Keratinocyte (primary cell): Measurements from ENCODE around the gene STRBP. TPM values are rescaled to one million over a fixed set of nuclear protein-coding genes. Genes with fewer than 3 reads are reported as not detected.

Source experiments
- DNase-seq: peaks from one replicate; pipeline ENCODE4 v3.0.0-alpha.2; 2011; ENCODE audit warnings: low read depth, missing footprints, low spot score
- FAIRE-seq: peaks from 2 replicates; lab custom pipeline; 2011; peaks lifted over from hg19 to GRCh38; lab: Jason Lieb, UNC
- H2AFZ ChIP-seq: 2 replicates; pipeline ENCODE4 v1.6.0; 2012; ENCODE audit warnings: low read length, control low read depth, inconsistent platforms; ENCODE audit not compliant: control insufficient read depth
- H3K27ac ChIP-seq: 2 replicates; pipeline ENCODE4 v1.5.1; 2011; ENCODE audit warnings: low read length; ENCODE audit not compliant: control insufficient read depth, insufficient read depth
- H3K27me3 ChIP-seq: 3 replicates; pipeline ENCODE4 v1.6.0; 2011; ENCODE audit warnings: low read length; ENCODE audit not compliant: control insufficient read depth, insufficient read depth; ENCODE audit errors: extremely low read depth
- H3K36me3 ChIP-seq, 2 experiments: 2 replicates in 1 of 2; 3 replicates in 1 of 2; pipeline ENCODE4 v1.5.1; 2011; ENCODE audit warnings: low read length in 2 of 2, mild to moderate bottlenecking in 1 of 2; ENCODE audit not compliant: control insufficient read depth in 2 of 2, insufficient read depth in 2 of 2; ENCODE audit errors: extremely low read depth in 1 of 2
- H3K4me1 ChIP-seq: 3 replicates; pipeline ENCODE4 v1.5.1; 2011; ENCODE audit warnings: low read length; ENCODE audit not compliant: control insufficient read depth, insufficient read depth; ENCODE audit errors: extremely low read depth
- H3K4me2 ChIP-seq: 3 replicates; pipeline ENCODE4 v1.6.0; 2011; ENCODE audit warnings: low read depth, low read length; ENCODE audit not compliant: control insufficient read depth, insufficient read depth; ENCODE audit errors: extremely low read depth
- H3K4me3 ChIP-seq, 3 experiments: fragments of 200-600 bp in 1 of 3; sonication (generic) in 1 of 3; 2 replicates in 2 of 3; 3 replicates in 1 of 3; pipeline ENCODE4 v1.5.1; 2011 to 2016; ENCODE audit warnings: low read length in 3 of 3, mild to moderate bottlenecking in 3 of 3, control low read depth in 2 of 3, inconsistent platforms in 1 of 3, low read depth in 1 of 3, mixed read lengths in 1 of 3, mixed run types in 1 of 3, moderate library complexity in 1 of 3; ENCODE audit not compliant: control insufficient read depth in 2 of 3, insufficient read depth in 2 of 3; ENCODE audit errors: extremely low read depth in 1 of 3
- H3K79me2 ChIP-seq: 2 replicates; pipeline ENCODE4 v1.6.0; 2012; ENCODE audit warnings: low read length; ENCODE audit not compliant: control insufficient read depth, insufficient read depth
- H3K9ac ChIP-seq: 3 replicates; pipeline ENCODE4 v1.6.0; 2011; ENCODE audit warnings: low read length; ENCODE audit not compliant: control insufficient read depth, insufficient read depth; ENCODE audit errors: extremely low read depth
- H3K9me1 ChIP-seq: 3 replicates; pipeline ENCODE4 v1.6.0; 2011; ENCODE audit warnings: low read length; ENCODE audit not compliant: control insufficient read depth, insufficient read depth; ENCODE audit errors: extremely low read depth
- H3K9me3 ChIP-seq: 2 replicates; pipeline ENCODE4 v1.5.1; 2012; ENCODE audit warnings: low read depth, low read length; ENCODE audit not compliant: control insufficient read depth
- H4K20me1 ChIP-seq: 3 replicates; pipeline ENCODE4 v1.6.0; 2011; ENCODE audit warnings: low read length; ENCODE audit not compliant: control insufficient read depth, insufficient read depth; ENCODE audit errors: extremely low read depth
- EZH2 ChIP-seq: IDR thresholded peaks from one replicate; pipeline ENCODE4 v1.6.1; 2012; ENCODE audit warnings: inconsistent platforms, mild to moderate bottlenecking, low read length, moderate library complexity
- dilution Hi-C: fragments of 300-500 bp; cut with MboI; formaldehyde crosslinking; loops from one replicate; pipeline ENCODE4 v1.7.0; 2020; ENCODE audit warnings: low sequenced_read_pairs; ENCODE audit not compliant: extremely low pct_ligation_motif_present
- polyA plus RNA-seq, 5 experiments: library from polyadenylated mRNA; depleted of rRNA in 3 of 5; stranded (reverse) in 3 of 5; stranded (forward) in 1 of 5; unstranded in 1 of 5; fragments of >200 nt; gene quantifications; 1 replicate in 1 of 5; 2 replicates in 3 of 5; 3 replicates in 1 of 5; pipeline versions ENCODE4 v1.2.1 to v1.2.3, GENCODE V29; 2011 to 2012; ENCODE audit warnings: missing spikeins in 2 of 5, low read depth in 1 of 5, low replicate concordance in 1 of 5
- TF ChIP-seq, protein P1 (sequence below), 3 experiments: IDR thresholded peaks in 1 of 3; conservative IDR thresholded peaks in 1 of 3; optimal IDR thresholded peaks in 1 of 3; 2 replicates in 2 of 3; 3 replicates in 1 of 3; pipeline versions ENCODE3 to v1.5.1; 2011; ENCODE audit warnings: low read length in 3 of 3, mild to moderate bottlenecking in 3 of 3, moderate library complexity in 2 of 3, control low read depth in 1 of 3, inconsistent platforms in 1 of 3; ENCODE audit not compliant: insufficient read depth in 2 of 3; ENCODE audit errors: extremely low read depth in 1 of 3

STRBP gene
- polyA plus RNA-seq, 1 donor (not counting 4 experiments of a cell fraction or from before 2014, with no cell fraction given), result 11.3 TPM

GRCh38 chr9:123269281-123269680 is 895 bp upstream of the STRBP start:
- Histone ChIP-seq H3K79me2 (no peaks in the 10 kb centered on the region), H2AFZ (peak overlapping the region; percentile 85), H3K9me3 (no peaks in the 10 kb centered on the region), H3K4me3 (peak overlapping the region; percentile 44 to 79 (median 69)), H3K36me3 (no peaks in the 10 kb centered on the region), H3K9ac (no peak overlapping the region), H4K20me1 (no peaks in the 10 kb centered on the region), H3K27me3 (no peaks in the 10 kb centered on the region), H3K4me2 (peak overlapping the region; percentile 84), H3K4me1 (peaks cover 5% of the 10 kb centered on the region), H3K9me1 (no peaks in the 10 kb centered on the region), H3K27ac (no peak overlapping the region)
- TF ChIP-seq, protein P1, sequence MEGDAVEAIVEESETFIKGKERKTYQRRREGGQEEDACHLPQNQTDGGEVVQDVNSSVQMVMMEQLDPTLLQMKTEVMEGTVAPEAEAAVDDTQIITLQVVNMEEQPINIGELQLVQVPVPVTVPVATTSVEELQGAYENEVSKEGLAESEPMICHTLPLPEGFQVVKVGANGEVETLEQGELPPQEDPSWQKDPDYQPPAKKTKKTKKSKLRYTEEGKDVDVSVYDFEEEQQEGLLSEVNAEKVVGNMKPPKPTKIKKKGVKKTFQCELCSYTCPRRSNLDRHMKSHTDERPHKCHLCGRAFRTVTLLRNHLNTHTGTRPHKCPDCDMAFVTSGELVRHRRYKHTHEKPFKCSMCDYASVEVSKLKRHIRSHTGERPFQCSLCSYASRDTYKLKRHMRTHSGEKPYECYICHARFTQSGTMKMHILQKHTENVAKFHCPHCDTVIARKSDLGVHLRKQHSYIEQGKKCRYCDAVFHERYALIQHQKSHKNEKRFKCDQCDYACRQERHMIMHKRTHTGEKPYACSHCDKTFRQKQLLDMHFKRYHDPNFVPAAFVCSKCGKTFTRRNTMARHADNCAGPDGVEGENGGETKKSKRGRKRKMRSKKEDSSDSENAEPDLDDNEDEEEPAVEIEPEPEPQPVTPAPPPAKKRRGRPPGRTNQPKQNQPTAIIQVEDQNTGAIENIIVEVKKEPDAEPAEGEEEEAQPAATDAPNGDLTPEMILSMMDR (optimal IDR thresholded peaks at IDR 0.05 in 1 of 3, IDR thresholded peaks at IDR 0.05 in 1 of 3, conservative IDR thresholded peaks at IDR 0.05 in 1 of 3; ENCODE audit: extremely low read depth in 1 of 3, insufficient read depth in 2 of 3, low read length in 3 of 3), result no peak
- TF ChIP-seq EZH2, result no peak
- DNase-seq, result no peak
- FAIRE-seq, result no peak
- dilution Hi-C loops, result no loop called here

DNA sequence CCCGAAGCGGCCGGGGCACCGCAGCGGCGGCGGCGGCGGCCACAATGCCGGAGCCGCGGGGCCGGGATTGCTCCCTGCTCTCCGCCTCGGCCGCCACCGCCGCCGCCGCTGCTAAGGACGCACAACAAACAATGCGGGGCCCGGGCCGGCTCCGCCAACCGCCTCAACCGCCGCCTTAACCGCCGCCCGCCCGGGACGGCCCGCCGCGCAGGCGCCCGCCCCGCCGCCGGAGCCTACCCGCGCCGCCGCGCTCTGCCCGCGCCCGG is 254 bp downstream of the STRBP start:
- Histone ChIP-seq H3K79me2 (no peaks in the 10 kb centered on the region), H3K9ac (peak overlapping the region; percentile 57), H4K20me1 (no peaks in the 10 kb centered on the region), H3K4me1 (peaks cover 5% of the 10 kb centered on the region), H3K9me1 (no peaks in the 10 kb centered on the region), H3K27ac (no peak overlapping the region), H3K9me3 (no peaks in the 10 kb centered on the region), H3K36me3 (no peaks in the 10 kb centered on the region), H3K27me3 (no peaks in the 10 kb centered on the region), H3K4me2 (peak overlapping the region; percentile 45), H3K4me3 (peak overlapping the region; percentile 49 to 84 (median 75)), H2AFZ (peak overlapping the region; percentile 57)
- no peak for FAIRE-seq
- TF ChIP-seq, protein P1 (optimal IDR thresholded peaks at IDR 0.05 in 1 of 3, IDR thresholded peaks at IDR 0.05 in 1 of 3, conservative IDR thresholded peaks at IDR 0.05 in 1 of 3; ENCODE audit: extremely low read depth in 1 of 3, insufficient read depth in 2 of 3, low read length in 3 of 3), result no peak
- no peak for TF ChIP-seq EZH2
- dilution Hi-C loops, result no loop called here
- DNase-seq, result no peak
